HepG2 (cell line): ENCODE results near the gene CCDC57. TPM values are rescaled to one million over a fixed set of nuclear protein-coding genes. Genes with fewer than 3 reads are reported as not detected.
A peak's percentile ranks its signal among the peaks of the same experiment; 100 is the strongest.

Experiments
- AGO2 ChIP-seq: fragments of 200-400 bp; formaldehyde crosslinking; optimal IDR thresholded peaks from 2 replicates; pipeline ENCODE3; 2017; ENCODE audit warnings: mild to moderate bottlenecking, low read depth, low read length, moderate library complexity
- CCAR2 ChIP-seq: fragments of 200-400 bp; formaldehyde crosslinking; optimal IDR thresholded peaks from 2 replicates; pipeline ENCODE3; 2018; ENCODE audit warnings: low read depth, mild to moderate bottlenecking, low read length, moderate library complexity
- CSRNP2 ChIP-seq: sonication (generic); formaldehyde crosslinking; conservative IDR thresholded peaks from 2 replicates; pipeline ENCODE4 v1.8.0; 2022; ENCODE audit warnings: low read depth, missing genetic modification reagents
- GABPB1 ChIP-seq: IDR thresholded peaks from 2 replicates; pipeline ENCODE4 v1.6.1; 2016; ENCODE audit warnings: mild to moderate bottlenecking, missing genetic modification reagents, moderate library complexity, missing compliant biosample characterization
- HNRNPK ChIP-seq: fragments of 200-400 bp; formaldehyde crosslinking; IDR thresholded peaks from 2 replicates; pipeline ENCODE4 v1.6.1; 2018; ENCODE audit warnings: low read length, low read depth, moderate library complexity, mild to moderate bottlenecking; ENCODE audit not compliant: poor library complexity, severe bottlenecking
- IRX3 ChIP-seq: sonication (generic); formaldehyde crosslinking; IDR thresholded peaks from 2 replicates; pipeline ENCODE4 v1.8.1; 2023; ENCODE audit warnings: mild to moderate bottlenecking, low read depth, missing genetic modification reagents, borderline replicate concordance
- MBNL3 ChIP-seq: fragments of 250-450 bp; sonication (Bioruptor Pico); conservative IDR thresholded peaks from 2 replicates; pipeline ENCODE4 v1.8.0; 2022; ENCODE audit warnings: mild to moderate bottlenecking, inconsistent platforms
- NFKB2 ChIP-seq: sonication (generic); formaldehyde crosslinking; IDR thresholded peaks from 2 replicates; pipeline ENCODE4 v1.4.0; 2020; ENCODE audit warnings: missing genetic modification reagents, borderline replicate concordance
- NONO ChIP-seq, 2 experiments: fragments of 450-650 bp in 1 of 2; sonication (generic) in 1 of 2; formaldehyde crosslinking in 1 of 2; IDR thresholded peaks in 1 of 2; conservative IDR thresholded peaks in 1 of 2; 2 replicates each; pipeline versions ENCODE4 v1.6.1 to v1.8.0; 2017 to 2022; ENCODE audit warnings: mild to moderate bottlenecking in 1 of 2, missing genetic modification reagents in 1 of 2, moderate library complexity in 1 of 2
- RBM22 ChIP-seq: fragments of 200-400 bp; formaldehyde crosslinking; optimal IDR thresholded peaks from 2 replicates; pipeline ENCODE3; 2017; ENCODE audit warnings: mild to moderate bottlenecking, low read length, moderate library complexity
- SALL1 ChIP-seq: sonication (generic); formaldehyde crosslinking; IDR thresholded peaks from 2 replicates; pipeline ENCODE4 v1.8.0; 2022; ENCODE audit warnings: mild to moderate bottlenecking, missing genetic modification reagents
- SCMH1 ChIP-seq: sonication (generic); formaldehyde crosslinking; IDR thresholded peaks from 2 replicates; pipeline ENCODE4 v1.9.0; 2021; ENCODE audit warnings: missing genetic modification reagents, mild to moderate bottlenecking, borderline replicate concordance
- SETDB1 ChIP-seq: sonication (generic); formaldehyde crosslinking; IDR thresholded peaks from 2 replicates; pipeline ENCODE4 v1.5.1; 2020; ENCODE audit warnings: missing genetic modification reagents, mild to moderate bottlenecking, borderline replicate concordance
- SRSF9 ChIP-seq: fragments of 200-400 bp; formaldehyde crosslinking; IDR thresholded peaks from 2 replicates; pipeline ENCODE4 v1.6.1; 2018; ENCODE audit warnings: borderline replicate concordance, mild to moderate bottlenecking, low read depth, low read length; ENCODE audit not compliant: insufficient read depth, poor library complexity, severe bottlenecking
- ZBTB33 ChIP-seq: sonication (generic); formaldehyde crosslinking; IDR thresholded peaks from 2 replicates; pipeline ENCODE4 v1.4.0; 2020; ENCODE audit warnings: missing genetic modification reagents
- ZFP36 ChIP-seq: fragments of 150-350 bp; IDR thresholded peaks from 2 replicates; pipeline ENCODE4 v1.6.1; 2018; ENCODE audit warnings: borderline replicate concordance, low read length, low read depth; ENCODE audit not compliant: partially characterized antibody
- ZFYVE20 ChIP-seq: sonication (generic); formaldehyde crosslinking; IDR thresholded peaks from 2 replicates; pipeline ENCODE4 v1.8.0; 2023; ENCODE audit warnings: low read depth, mild to moderate bottlenecking, moderate library complexity, missing genetic modification reagents, borderline replicate concordance
- ZNF124 ChIP-seq: sonication (generic); formaldehyde crosslinking; IDR thresholded peaks from 2 replicates; pipeline ENCODE4 v1.4.0; 2020; ENCODE audit warnings: missing genetic modification reagents
- ZNF17 ChIP-seq: sonication (generic); formaldehyde crosslinking; IDR thresholded peaks from 2 replicates; pipeline ENCODE4 v1.5.0; 2020; ENCODE audit warnings: mild to moderate bottlenecking, missing genetic modification reagents
- ZNF704 ChIP-seq: sonication (generic); formaldehyde crosslinking; IDR thresholded peaks from 2 replicates; pipeline ENCODE4 v1.8.1; 2023; ENCODE audit warnings: mild to moderate bottlenecking, inconsistent platforms, moderate library complexity, missing genetic modification reagents, borderline replicate concordance
- ZNF740 ChIP-seq: sonication (generic); formaldehyde crosslinking; IDR thresholded peaks from 2 replicates; pipeline ENCODE4 v1.4.0; 2020; ENCODE audit warnings: missing genetic modification reagents
- ZNF816 ChIP-seq: sonication (generic); formaldehyde crosslinking; IDR thresholded peaks from 2 replicates; pipeline ENCODE4 v1.8.0; 2022; ENCODE audit warnings: missing genetic modification reagents, mild to moderate bottlenecking, borderline replicate concordance
- ZSCAN21 ChIP-seq: sonication (generic); formaldehyde crosslinking; IDR thresholded peaks from 2 replicates; pipeline ENCODE4 v1.8.0; 2022; ENCODE audit warnings: mild to moderate bottlenecking, missing genetic modification reagents, moderate library complexity, borderline replicate concordance
- polyA plus RNA-seq, 8 experiments: library from polyadenylated mRNA; depleted of rRNA in 3 of 8; stranded (reverse) in 7 of 8; unstranded in 1 of 8; fragments of >200 nt; fragmentation: Illumina TruSeq in 4 of 8; extraction: Trizol in 4 of 8; gene quantifications; 2 replicates each; pipeline versions ENCODE4 v1.2.1 to v1.2.3, GENCODE V29; 2011 to 2016; ENCODE audit warnings: low read depth in 4 of 8, missing spikeins in 1 of 8, mixed read lengths in 1 of 8; ENCODE audit not compliant: insufficient read depth in 1 of 8
- total RNA-seq, 5 experiments: library from RNA; depleted of rRNA; stranded (reverse); fragments of >200 nt; fragmentation: Illumina TruSeq; extraction: Trizol; gene quantifications; 2 replicates each; pipeline ENCODE4 v1.2.3, GENCODE V29; 2016; ENCODE audit warnings: low read depth in 1 of 5

CCDC57 gene
- total and polyA plus RNA-seq, 2 of the 13 experiments (the other 11 are each of a cell fraction or from before 2014, with no cell fraction given), result 59.3 to 59.9 TPM

GRCh38 chr17:82077617-82078358, 134.9 kb downstream of the CCDC57 start (continued):
- TF ChIP-seq CSRNP2 (no peak), ZFYVE20 (0 out of 2 replicates have a peak, but pooled peaks have one; percentile 7), RBM22 (peak; percentile 86), CCAR2 (no peak), SETDB1 (CRISPR knock-in tag) (no peak), HNRNPK (no peak), ZFP36 (no peak), ZSCAN21 (no peak), ZNF17 (CRISPR knock-in tag) (no peak), NONO (IDR thresholded peaks at IDR 0.05) (no peak), NONO (CRISPR knock-in tag; conservative IDR thresholded peaks at IDR 0.05) (peak; percentile 49; the same call in 1 of the 2 replicates), ZNF816 (CRISPR knock-in tag) (no peak), ZNF124 (CRISPR knock-in tag) (no peak), AGO2 (peak; percentile 99), GABPB1 (0 out of 2 replicates have a peak, but pooled peaks have one; percentile 0), SALL1 (CRISPR knock-in tag) (0 out of 2 replicates have a peak, but pooled peaks have one; percentile 11), NFKB2 (CRISPR knock-in tag) (0 out of 2 replicates have a peak, but pooled peaks have one; percentile 31), ZBTB33 (peak; percentile 61), IRX3 (CRISPR knock-in tag) (peak; percentile 54; the same call in 1 of the 2 replicates), ZNF704 (CRISPR knock-in tag) (no peak), MBNL3 (CRISPR knock-in tag) (no peak), ZNF740 (CRISPR knock-in tag) (no peak), SRSF9 (no peak), SCMH1 (CRISPR knock-in tag) (no peak)
